Mammary epithelial cell (primary cell): Measurements from ENCODE around the gene ABHD6.

Source experiments
- CTCF ChIP-seq, 2 donors: IDR thresholded peaks in 1 of 2; conservative IDR thresholded peaks in 1 of 2; 2 replicates each; pipeline ENCODE4 v1.5.1; 2011 to 2012; ENCODE audit warnings: inconsistent platforms in 2 of 2, low read length in 2 of 2, mild to moderate bottlenecking in 2 of 2, control low read depth in 1 of 2, low read depth in 1 of 2; ENCODE audit not compliant: insufficient read depth in 1 of 2; ENCODE audit errors: extremely low read depth in 1 of 2
- EZH2 ChIP-seq: IDR thresholded peaks from 2 replicates; pipeline ENCODE4 v1.6.1; 2012; ENCODE audit warnings: low read length, inconsistent platforms, borderline replicate concordance

DNA sequence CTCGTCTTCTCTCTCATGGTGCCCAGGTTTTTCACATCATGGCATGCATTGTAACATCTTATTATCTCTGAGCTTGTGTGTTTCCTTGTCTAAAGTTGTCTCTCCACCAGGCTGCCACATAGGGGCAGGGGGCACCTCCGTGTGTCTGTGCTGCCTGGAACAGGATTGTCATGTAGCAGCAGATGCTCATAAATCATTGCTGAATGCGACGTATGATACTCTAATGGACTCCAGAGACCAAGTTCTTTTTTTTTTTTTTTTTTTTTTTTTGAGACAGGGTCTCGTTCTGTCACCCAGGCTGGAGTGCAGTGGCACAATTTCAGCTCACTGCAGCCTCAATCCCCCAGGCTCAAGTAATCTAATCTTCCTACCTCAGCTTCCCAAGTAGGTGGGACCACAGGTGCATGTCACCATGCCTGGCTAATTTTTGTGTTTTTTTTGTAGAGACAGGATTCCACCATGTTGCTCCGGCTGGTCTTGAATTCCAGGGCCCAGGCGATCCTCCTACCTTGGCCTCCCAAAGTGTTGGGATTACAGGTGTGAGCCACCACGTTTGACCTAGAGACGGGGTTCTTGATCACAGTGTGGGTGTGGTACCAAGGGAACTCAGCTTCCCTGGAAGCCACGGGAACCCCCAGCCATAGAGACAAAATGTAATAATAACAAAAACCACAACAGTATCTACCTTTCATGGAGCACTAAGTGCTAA lies 22.1 kb upstream of the ABHD6 start:
- no peak for TF ChIP-seq CTCF (conservative IDR thresholded peaks at IDR 0.05 in 1 of 2, IDR thresholded peaks at IDR 0.05 in 1 of 2; ENCODE audit: extremely low read depth in 1 of 2, insufficient read depth in 1 of 2, low read depth in 1 of 2, low read length in 2 of 2)
- no peak for TF ChIP-seq EZH2
